Gastroesophageal sphincter (tissue), 4 donors: ENCODE data around the gene TANC1. TPM values are rescaled to one million over a fixed set of nuclear protein-coding genes. Genes with fewer than 3 reads are reported as not detected.

ENCODE experiments used
- ATAC-seq: fragments of 150-250 bp; one replicate; pipeline ENCODE4 v1.9.1; 2016; ENCODE audit warnings: mild to moderate bottlenecking, moderate library complexity
- H3K27ac ChIP-seq, 4 donors: fragments of 200-600 bp; sonication (generic) in 3 of 4; 1 replicate in 3 of 4; 2 replicates in 1 of 4; pipeline ENCODE4 v1.5.1; 2016 to 2019
- H3K27me3 ChIP-seq: fragments of 200-600 bp; sonication (generic); one replicate; pipeline ENCODE4 v1.5.1; 2019
- H3K36me3 ChIP-seq, 2 donors: fragments of 200-600 bp; sonication (generic); one replicate each; pipeline ENCODE4 v1.5.1; 2019; ENCODE audit warnings: control low read depth in 1 of 2
- H3K4me1 ChIP-seq, 3 donors: fragments of 200-600 bp; sonication (generic); 1 replicate in 2 of 3; 2 replicates in 1 of 3; pipeline ENCODE4 v1.5.1; 2016 to 2019; ENCODE audit warnings: control low read depth in 2 of 3
- H3K4me3 ChIP-seq, 2 donors: fragments of 200-600 bp; sonication (generic); one replicate each; pipeline ENCODE4 v1.5.1; 2019; ENCODE audit warnings: mild to moderate bottlenecking in 1 of 2, moderate library complexity in 1 of 2
- H3K9me3 ChIP-seq, 3 donors: fragments of 200-600 bp; sonication (generic); one replicate each; pipeline ENCODE4 v1.5.1; 2017 to 2019; ENCODE audit warnings: control low read depth in 2 of 3
- EP300 ChIP-seq: sonication (generic); formaldehyde crosslinking; IDR thresholded peaks from one replicate; pipeline ENCODE4 v1.6.1; 2017; ENCODE audit warnings: antibody characterized with exemption, mild to moderate bottlenecking
- POLR2A ChIP-seq, 2 donors: fragments of 450-650 bp; IDR thresholded peaks; one replicate each; pipeline ENCODE4 v1.6.1; 2017; ENCODE audit warnings: antibody characterized with exemption in 2 of 2, mild to moderate bottlenecking in 2 of 2, moderate library complexity in 1 of 2
- POLR2AphosphoS5 ChIP-seq: sonication (generic); formaldehyde crosslinking; IDR thresholded peaks from one replicate; pipeline ENCODE4 v1.6.1; 2017; ENCODE audit warnings: antibody characterized with exemption
- WGBS, 2 donors: methylation state at CpG; one replicate each; pipeline ENCODE4 v1.1.5; 2018; ENCODE audit warnings: low coverage in 1 of 2; 5-methylcytosine and 5-hydroxymethylcytosine counted together
- total RNA-seq, 4 donors: library from RNA; depleted of rRNA; stranded (reverse); fragments of >200 nt; gene quantifications; one replicate each; pipeline ENCODE4 v1.1.0, GENCODE V29; 2016
- TF ChIP-seq, protein P1 (sequence below), 4 experiments: fragments of 200-600 bp in 2 of 4; fragments of 450-650 bp in 2 of 4; sonication (generic) in 1 of 4; IDR thresholded peaks; one replicate each; pipeline ENCODE4 v1.5.1; 2017 to 2019; ENCODE audit warnings: antibody characterized with exemption in 4 of 4, mild to moderate bottlenecking in 2 of 4, moderate library complexity in 2 of 4

Gene TANC1
- total RNA-seq, 4 donors from 2014 or later = 37.4 to 66.5 (median 46.0) TPM

DNA sequence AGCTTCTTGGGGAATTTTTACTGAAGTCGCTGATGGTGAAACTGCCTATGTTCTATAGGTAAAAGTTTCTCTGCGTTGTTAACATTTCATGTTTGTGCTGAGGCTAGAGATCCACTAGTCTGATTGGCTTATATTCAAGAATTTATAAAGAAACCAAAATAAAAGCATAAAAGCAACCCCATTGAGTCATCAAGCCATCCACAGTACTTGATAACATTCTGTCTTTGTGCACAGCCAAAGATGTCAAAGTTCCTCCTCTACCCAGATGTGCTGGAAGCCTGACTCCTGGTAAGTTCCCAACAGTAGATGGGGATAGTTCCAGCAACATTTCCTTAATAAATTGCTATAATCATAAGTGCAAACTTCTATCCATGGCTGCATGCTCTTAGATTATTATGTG, 107.8 kb downstream of the TANC1 start:
- Histone ChIP-seq H3K9me3 (no peaks in the 10 kb centered on the region), H3K36me3 (no peaks in the 10 kb centered on the region), H3K27ac (no peak overlapping the region), H3K4me3 (no peak overlapping the region), H3K4me1 (peaks cover 0 to 38% (median 0%) of the 10 kb centered on the region in 3 donors), H3K27me3 (no peaks in the 10 kb centered on the region)
- no peak for ATAC-seq
- TF ChIP-seq POLR2AphosphoS5 = peak; percentile 12
- TF ChIP-seq, protein P1, sequence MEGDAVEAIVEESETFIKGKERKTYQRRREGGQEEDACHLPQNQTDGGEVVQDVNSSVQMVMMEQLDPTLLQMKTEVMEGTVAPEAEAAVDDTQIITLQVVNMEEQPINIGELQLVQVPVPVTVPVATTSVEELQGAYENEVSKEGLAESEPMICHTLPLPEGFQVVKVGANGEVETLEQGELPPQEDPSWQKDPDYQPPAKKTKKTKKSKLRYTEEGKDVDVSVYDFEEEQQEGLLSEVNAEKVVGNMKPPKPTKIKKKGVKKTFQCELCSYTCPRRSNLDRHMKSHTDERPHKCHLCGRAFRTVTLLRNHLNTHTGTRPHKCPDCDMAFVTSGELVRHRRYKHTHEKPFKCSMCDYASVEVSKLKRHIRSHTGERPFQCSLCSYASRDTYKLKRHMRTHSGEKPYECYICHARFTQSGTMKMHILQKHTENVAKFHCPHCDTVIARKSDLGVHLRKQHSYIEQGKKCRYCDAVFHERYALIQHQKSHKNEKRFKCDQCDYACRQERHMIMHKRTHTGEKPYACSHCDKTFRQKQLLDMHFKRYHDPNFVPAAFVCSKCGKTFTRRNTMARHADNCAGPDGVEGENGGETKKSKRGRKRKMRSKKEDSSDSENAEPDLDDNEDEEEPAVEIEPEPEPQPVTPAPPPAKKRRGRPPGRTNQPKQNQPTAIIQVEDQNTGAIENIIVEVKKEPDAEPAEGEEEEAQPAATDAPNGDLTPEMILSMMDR (IDR thresholded peaks at IDR 0.05) = no peak
- 67 to 73% methylated on average over 1 to 2 of the region's 2 CpGs for WGBS, 2 donors

DNA sequence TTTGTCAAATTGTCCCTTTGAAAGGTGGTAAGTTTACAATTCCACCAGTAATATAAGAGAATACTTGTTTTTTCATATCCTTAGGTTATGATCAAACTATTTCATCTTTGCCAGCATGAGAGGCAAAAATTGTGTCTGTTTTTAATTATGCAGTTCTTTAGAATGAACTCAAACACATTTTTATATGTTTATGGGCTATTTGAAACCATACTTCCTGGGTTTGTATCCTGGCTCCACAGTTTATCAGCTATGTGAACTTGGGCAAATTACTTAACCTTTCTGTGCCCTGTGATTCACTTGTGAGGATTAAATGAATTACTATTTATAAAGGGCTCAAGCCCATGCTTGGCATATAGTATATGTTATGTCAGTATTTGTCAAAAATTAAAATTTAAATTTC, 109.4 kb downstream of the TANC1 start:
- no peaks in the 10 kb centered on the region for H3K27me3 ChIP-seq
- TF ChIP-seq POLR2AphosphoS5 (no peak), EP300 (no peak), POLR2A (IDR thresholded peaks at IDR 0.05) (no peak)
- TF ChIP-seq, protein P1 (IDR thresholded peaks at IDR 0.05) = no peak
- no peak overlapping the region for H3K4me3 ChIP-seq
- no peak for ATAC-seq
- peaks cover 0 to 21% (median 0%) of the 10 kb centered on the region in 3 donors for H3K4me1 ChIP-seq
- no peaks in the 10 kb centered on the region for H3K36me3 ChIP-seq
- no peak overlapping the region for H3K27ac ChIP-seq
- H3K9me3 ChIP-seq = no peaks in the 10 kb centered on the region

- 73 to 100% methylated on average over 1 of the region's 1 CpG for WGBS, 2 donors
- no peak overlapping the region for H3K4me3 ChIP-seq
- TF ChIP-seq POLR2A (IDR thresholded peaks at IDR 0.05) (no peak), POLR2AphosphoS5 (no peak), EP300 (no peak)
- TF ChIP-seq, protein P1 (IDR thresholded peaks at IDR 0.05) = no peak
- no peak overlapping the region for H3K27ac ChIP-seq
- peaks cover 0 to 21% (median 0%) of the 10 kb centered on the region in 3 donors for H3K4me1 ChIP-seq
- no peaks in the 10 kb centered on the region for H3K36me3 ChIP-seq
- H3K27me3 ChIP-seq = no peaks in the 10 kb centered on the region
- H3K9me3 ChIP-seq = no peaks in the 10 kb centered on the region
- ATAC-seq = no peak
Observed at GRCh38 chr2:159078443-159078842, 110.0 kb downstream of the TANC1 start.

GRCh38 chr2:159080641-159081040, 112.2 kb downstream of the TANC1 start:
- ATAC-seq = no peak
- Histone ChIP-seq H3K36me3 (no peaks in the 10 kb centered on the region), H3K9me3 (no peaks in the 10 kb centered on the region), H3K27ac (peak overlapping the region in 1 of 4 donors; percentile 1), H3K4me1 (peaks cover 6 to 39% (median 6%) of the 10 kb centered on the region in 3 donors), H3K27me3 (no peaks in the 10 kb centered on the region), H3K4me3 (no peak overlapping the region)
- WGBS, 2 donors = 100% methylated on average over 2 of the region's 6 CpGs; no CpG with 5 or more reads in 1 of the 2 donors
- TF ChIP-seq POLR2A (IDR thresholded peaks at IDR 0.05) (no peak), POLR2AphosphoS5 (no peak), EP300 (no peak)
- TF ChIP-seq, protein P1 (IDR thresholded peaks at IDR 0.05) = no peak

GRCh38 chr2:159082119-159082518, 113.7 kb downstream of the TANC1 start:
- Histone ChIP-seq H3K4me1 (peaks cover 6 to 42% (median 12%) of the 10 kb centered on the region in 3 donors), H3K9me3 (no peaks in the 10 kb centered on the region), H3K27ac (peak overlapping the region in 3 of 4 donors; percentile 9 to 76 (median 15)), H3K36me3 (no peaks in the 10 kb centered on the region), H3K4me3 (no peak overlapping the region), H3K27me3 (no peaks in the 10 kb centered on the region)
- no peak for TF ChIP-seq POLR2A (IDR thresholded peaks at IDR 0.05)
- TF ChIP-seq EP300 = no peak
- no peak for TF ChIP-seq POLR2AphosphoS5
- TF ChIP-seq, protein P1 (IDR thresholded peaks at IDR 0.05) = no peak
- no peak for ATAC-seq
- 73 to 75% methylated on average over 1 of the region's 4 CpGs for WGBS, 2 donors
